ENCODE data around the gene KRIT1. TPM values are rescaled to one million over a fixed set of nuclear protein-coding genes. Genes with fewer than 3 reads are reported as not detected.
A peak's percentile ranks its signal among the peaks of the same experiment; 100 is the strongest.

Gene KRIT1
- total RNA-seq, 1 donor from 2014 or later = 30.7 TPM

GRCh38 chr7:92246360-92247101, 817 bp upstream of the KRIT1 start:
- Histone ChIP-seq H3K27ac (replicated peaks) (peak overlapping the region; percentile 95), H3K27me3 (ENCODE audit: low read depth) (no peaks in the 10 kb centered on the region), H3K4me3 (peak overlapping the region; percentile 95), H3K9me3 (replicated peaks) (no peaks in the 10 kb centered on the region), H3K36me3 (no peaks in the 10 kb centered on the region), H3K4me1 (peaks cover 67% of the 10 kb centered on the region)
- intact Hi-C loops (cut with micrococcal nuclease) = no loop called here
- no peak for DNase-seq
- no peak for TF ChIP-seq CTCF (IDR thresholded peaks at IDR 0.05; ENCODE audit: borderline replicate concordance)

GRCh38 chr7:92244808-92245486, 767 bp downstream of the KRIT1 start:
- H3K9me3 ChIP-seq (replicated peaks) = no peaks in the 10 kb centered on the region
- peak overlapping the region; percentile 95 for H3K4me3 ChIP-seq
- intact Hi-C loops (cut with micrococcal nuclease) = no loop called here
- DNase-seq = no peak
- peaks cover 15% of the 10 kb centered on the region for H3K36me3 ChIP-seq
- no peaks in the 10 kb centered on the region for H3K27me3 ChIP-seq (ENCODE audit: low read depth)
- H3K27ac ChIP-seq (replicated peaks) = peak overlapping the region; percentile 95
- peaks cover 59% of the 10 kb centered on the region for H3K4me1 ChIP-seq
- TF ChIP-seq CTCF (IDR thresholded peaks at IDR 0.05; ENCODE audit: borderline replicate concordance) = no peak

GRCh38 chr7:92242972-92243371, 2.7 kb downstream of the KRIT1 start:
- DNase-seq = no peak
- intact Hi-C loops (cut with micrococcal nuclease) = no loop called here

GRCh38 chr7:92230547-92230946, 15.2 kb downstream of the KRIT1 start:
- peaks cover 7% of the 10 kb centered on the region for H3K9me3 ChIP-seq (replicated peaks)
- H3K36me3 ChIP-seq = peaks cover 91% of the 10 kb centered on the region
- H3K4me3 ChIP-seq = no peak overlapping the region
- H3K27ac ChIP-seq (replicated peaks) = no peak overlapping the region
- H3K27me3 ChIP-seq (ENCODE audit: low read depth) = no peaks in the 10 kb centered on the region
- no peak for DNase-seq
- H3K4me1 ChIP-seq = no peaks in the 10 kb centered on the region
- no peak for TF ChIP-seq CTCF (IDR thresholded peaks at IDR 0.05; ENCODE audit: borderline replicate concordance)
- intact Hi-C loops (cut with micrococcal nuclease) = loop anchor here (10.0 kb wide), 1 partner anchor 146 kb away; no protein-coding TSS in a partner anchor

More at GRCh38 chr7:92242972-92243371, 2.7 kb downstream of the KRIT1 start:
- Histone ChIP-seq H3K36me3 (peaks cover 35% of the 10 kb centered on the region), H3K27ac (replicated peaks) (no peak overlapping the region), H3K4me1 (peaks cover 53% of the 10 kb centered on the region), H3K9me3 (replicated peaks) (no peaks in the 10 kb centered on the region), H3K27me3 (ENCODE audit: low read depth) (no peaks in the 10 kb centered on the region), H3K4me3 (no peak overlapping the region)
- TF ChIP-seq CTCF (IDR thresholded peaks at IDR 0.05; ENCODE audit: borderline replicate concordance) = no peak

- H3K27me3 ChIP-seq (ENCODE audit: low read depth) = no peaks in the 10 kb centered on the region
- no peak for DNase-seq
- peaks cover 91% of the 10 kb centered on the region for H3K36me3 ChIP-seq
- H3K27ac ChIP-seq (replicated peaks) = no peak overlapping the region
- no peak overlapping the region for H3K4me3 ChIP-seq
- no peak for TF ChIP-seq CTCF (IDR thresholded peaks at IDR 0.05; ENCODE audit: borderline replicate concordance)
- intact Hi-C loops (cut with micrococcal nuclease) = no loop called here
- H3K4me1 ChIP-seq = no peaks in the 10 kb centered on the region
- peaks cover 7% of the 10 kb centered on the region for H3K9me3 ChIP-seq (replicated peaks)
Measured at GRCh38 chr7:92228742-92229141, 17.0 kb downstream of the KRIT1 start.
